Measurements from ENCODE around the gene CPTP.

The CPTP gene

GRCh38 chr1:1318777-1319645, 5.6 kb upstream of the CPTP start:
- DNase-seq (ENCODE audit: extremely low spot score) = no peak
- TF ChIP-seq CTCF (IDR thresholded peaks at IDR 0.05; ENCODE audit: control extremely low read depth, extremely low read depth, low read depth, missing control alignments) = no peak
- CTCF ChIA-PET = interaction anchor here (1.0 kb wide), 1 partner anchor 8 kb away, joined by 4 read pairs; no protein-coding TSS in a partner anchor
- POLR2A ChIA-PET = no interaction called here

- ChIA-PET POLR2A (no interaction called here), CTCF (interaction anchor here (1.0 kb wide), 1 partner anchor 9 kb away, joined by 4 read pairs; no protein-coding TSS in a partner anchor)
- DNase-seq (ENCODE audit: extremely low spot score) = no peak
- no peak for TF ChIP-seq CTCF (IDR thresholded peaks at IDR 0.05; ENCODE audit: control extremely low read depth, extremely low read depth, low read depth, missing control alignments)
Measured at GRCh38 chr1:1319646-1319941, 5.0 kb upstream of the CPTP start.

GRCh38 chr1:1320666-1321448, 3.7 kb upstream of the CPTP start:
- TF ChIP-seq CTCF (IDR thresholded peaks at IDR 0.05; ENCODE audit: control extremely low read depth, extremely low read depth, low read depth, missing control alignments) = no peak
- POLR2A ChIA-PET = interaction anchor here (1.0 kb wide), 1 partner anchor 9 kb away, joined by 4 read pairs; no protein-coding TSS in a partner anchor
- CTCF ChIA-PET = no interaction called here
- DNase-seq (ENCODE audit: extremely low spot score) = no peak

- DNase-seq (ENCODE audit: extremely low spot score) = no peak
- POLR2A ChIA-PET = interaction anchor here (1.0 kb wide), 1 partner anchor 10 kb away, joined by 4 read pairs; no protein-coding TSS in a partner anchor
- TF ChIP-seq CTCF (IDR thresholded peaks at IDR 0.05; ENCODE audit: control extremely low read depth, extremely low read depth, low read depth, missing control alignments) = no peak
- CTCF ChIA-PET = no interaction called here
Measured at GRCh38 chr1:1321477-1321876, 3.1 kb upstream of the CPTP start.

GRCh38 chr1:1322418-1322817, 2.2 kb upstream of the CPTP start:
- TF ChIP-seq CTCF (IDR thresholded peaks at IDR 0.05; ENCODE audit: control extremely low read depth, extremely low read depth, low read depth, missing control alignments) = no peak
- ChIA-PET POLR2A (no interaction called here), CTCF (no interaction called here)
- no peak for DNase-seq (ENCODE audit: extremely low spot score)

GRCh38 chr1:1322952-1323351, 1.6 kb upstream of the CPTP start:
- TF ChIP-seq CTCF (IDR thresholded peaks at IDR 0.05; ENCODE audit: control extremely low read depth, extremely low read depth, low read depth, missing control alignments) = no peak
- CTCF ChIA-PET = no interaction called here
- POLR2A ChIA-PET = no interaction called here
- DNase-seq (ENCODE audit: extremely low spot score) = no peak
